ENCODE data around the gene MAST1.

MAST1 gene

GRCh38 chr19:12821761-12822160 lies 16.6 kb upstream of the MAST1 start:
- DNase-seq (no peak), ATAC-seq (ENCODE audit: insufficient read depth, low read depth) (no peak)
- Histone ChIP-seq H2AFZ (ENCODE audit: low read depth, low read length) (no peak overlapping the region), H3K4me2 (ENCODE audit: insufficient read depth, low read length) (no peak overlapping the region), H3K4me3 (ENCODE audit: low read depth in 1 of 2, low read length in 2 of 2) (no peak overlapping the region), H3K36me3 (ENCODE audit: insufficient read depth, low read length) (no peaks in the 10 kb centered on the region), H3K27me3 (ENCODE audit: insufficient read depth, low read length, poor library complexity) (no peaks in the 10 kb centered on the region), H3K27ac (ENCODE audit: low read length) (no peak overlapping the region), H3K9me3 (ENCODE audit: insufficient read depth, low read length, severe bottlenecking) (no peaks in the 10 kb centered on the region), H4K20me1 (ENCODE audit: insufficient read depth, low read length) (no peaks in the 10 kb centered on the region), H3K9ac (ENCODE audit: low read depth, low read length) (no peak overlapping the region), H3K79me2 (ENCODE audit: insufficient read depth, low read length) (no peaks in the 10 kb centered on the region), H3K4me1 (ENCODE audit: insufficient read depth, low read length) (no peaks in the 10 kb centered on the region)
- TF ChIP-seq CTCF (IDR thresholded peaks at IDR 0.05; ENCODE audit: borderline replicate concordance, extremely low read depth, low read length, poor library complexity, severe bottlenecking) (no peak), EZH2 (IDR thresholded peaks at IDR 0.05; ENCODE audit: borderline replicate concordance, low read depth, low read length, severe bottlenecking) (no peak)

- Histone ChIP-seq H4K20me1 (ENCODE audit: insufficient read depth, low read length) (no peaks in the 10 kb centered on the region), H3K36me3 (ENCODE audit: insufficient read depth, low read length) (no peaks in the 10 kb centered on the region), H3K4me3 (ENCODE audit: low read depth in 1 of 2, low read length in 2 of 2) (no peak overlapping the region), H3K9me3 (ENCODE audit: insufficient read depth, low read length, severe bottlenecking) (no peaks in the 10 kb centered on the region), H3K27ac (ENCODE audit: low read length) (no peak overlapping the region), H3K4me2 (ENCODE audit: insufficient read depth, low read length) (no peak overlapping the region), H3K79me2 (ENCODE audit: insufficient read depth, low read length) (no peaks in the 10 kb centered on the region), H3K9ac (ENCODE audit: low read depth, low read length) (no peak overlapping the region), H3K4me1 (ENCODE audit: insufficient read depth, low read length) (peaks cover 7% of the 10 kb centered on the region), H3K27me3 (ENCODE audit: insufficient read depth, low read length, poor library complexity) (no peaks in the 10 kb centered on the region), H2AFZ (ENCODE audit: low read depth, low read length) (no peak overlapping the region)
- no peak for DNase-seq
- no peak for ATAC-seq (ENCODE audit: insufficient read depth, low read depth)
- TF ChIP-seq CTCF (IDR thresholded peaks at IDR 0.05; ENCODE audit: borderline replicate concordance, extremely low read depth, low read length, poor library complexity, severe bottlenecking) (no peak), EZH2 (IDR thresholded peaks at IDR 0.05; ENCODE audit: borderline replicate concordance, low read depth, low read length, severe bottlenecking) (no peak)
Measured at GRCh38 chr19:12825254-12826131, 12.8 kb upstream of the MAST1 start.

GRCh38 chr19:12828494-12828893 lies 9.8 kb upstream of the MAST1 start:
- H4K20me1 ChIP-seq (ENCODE audit: insufficient read depth, low read length), result peaks cover 7% of the 10 kb centered on the region
- TF ChIP-seq EZH2 (IDR thresholded peaks at IDR 0.05; ENCODE audit: borderline replicate concordance, low read depth, low read length, severe bottlenecking) (no peak), CTCF (IDR thresholded peaks at IDR 0.05; ENCODE audit: borderline replicate concordance, extremely low read depth, low read length, poor library complexity, severe bottlenecking) (no peak)
- H3K9me3 ChIP-seq (ENCODE audit: insufficient read depth, low read length, severe bottlenecking), result no peaks in the 10 kb centered on the region
- ATAC-seq (ENCODE audit: insufficient read depth, low read depth) (peak; percentile 93), DNase-seq (peak; percentile 85)
- H3K27me3 ChIP-seq (ENCODE audit: insufficient read depth, low read length, poor library complexity), result no peaks in the 10 kb centered on the region
- no peak overlapping the region; the same call in 1 of the 2 replicates for H3K27ac ChIP-seq (ENCODE audit: low read length)
- no peaks in the 10 kb centered on the region for H3K36me3 ChIP-seq (ENCODE audit: insufficient read depth, low read length)
- peak overlapping the region; percentile 64 for H3K4me2 ChIP-seq (ENCODE audit: insufficient read depth, low read length)
- H3K79me2 ChIP-seq (ENCODE audit: insufficient read depth, low read length), result no peaks in the 10 kb centered on the region
- H3K4me1 ChIP-seq (ENCODE audit: insufficient read depth, low read length), result peaks cover 19% of the 10 kb centered on the region
- peak overlapping the region; percentile 13 for H3K9ac ChIP-seq (ENCODE audit: low read depth, low read length)
- H2AFZ ChIP-seq (ENCODE audit: low read depth, low read length), result peak overlapping the region; percentile 50; the same call in 1 of the 2 replicates
- H3K4me3 ChIP-seq (ENCODE audit: low read depth in 1 of 2, low read length in 2 of 2), result peak overlapping the region in 1 of 2 experiments; percentile 47; a peak in 2 of 4 replicates
